Esophagus squamous epithelium (tissue), 5 donors: Measurements from ENCODE around the gene OCA2. TPM values are rescaled to one million over a fixed set of nuclear protein-coding genes. Genes with fewer than 3 reads are reported as not detected.

Experiments used
- DNase-seq: peaks from one replicate; lab custom pipeline; 2025; lab: John Stamatoyannopoulos, UW
- H3K27ac ChIP-seq, 4 donors: fragments of 200-600 bp; sonication (generic); one replicate each; pipeline ENCODE4 v1.5.1; 2016 to 2019; ENCODE audit warnings: mild to moderate bottlenecking in 1 of 4
- H3K27me3 ChIP-seq, 4 donors: fragments of 200-600 bp; sonication (generic); 1 replicate in 3 of 4; 2 replicates in 1 of 4; pipeline versions ENCODE4 v1.5.1 to v1.6.0; 2017 to 2021; ENCODE audit warnings: antibody characterized with exemption in 1 of 4
- H3K36me3 ChIP-seq, 3 donors: fragments of 200-600 bp; sonication (generic); one replicate each; pipeline ENCODE4 v1.5.1; 2016 to 2019
- H3K4me1 ChIP-seq, 3 donors: fragments of 200-600 bp; sonication (generic); one replicate each; pipeline ENCODE4 v1.5.1; 2017 to 2019
- H3K4me3 ChIP-seq, 4 donors: fragments of 200-600 bp; sonication (generic); 1 replicate in 3 of 4; 2 replicates in 1 of 4; pipeline ENCODE4 v1.5.1; 2016 to 2019; ENCODE audit warnings: mild to moderate bottlenecking in 2 of 4, moderate library complexity in 1 of 4
- H3K9me3 ChIP-seq, 3 donors: fragments of 200-600 bp; sonication (generic); one replicate each; pipeline ENCODE4 v1.5.1; 2016 to 2019
- CTCF ChIP-seq, 6 experiments: fragments of 450-650 bp in 4 of 6; fragments of 200-600 bp in 2 of 6; sonication (generic) in 2 of 6; IDR thresholded peaks; one replicate each; pipeline ENCODE4 v1.5.1; 2016 to 2019; ENCODE audit warnings: antibody characterized with exemption in 6 of 6, mild to moderate bottlenecking in 4 of 6, moderate library complexity in 4 of 6
- POLR2A ChIP-seq, 4 donors: fragments of 450-650 bp; IDR thresholded peaks; one replicate each; pipeline ENCODE4 v1.6.1; 2017; ENCODE audit warnings: antibody characterized with exemption in 4 of 4, mild to moderate bottlenecking in 4 of 4, moderate library complexity in 3 of 4
- WGBS, 2 donors: methylation state at CpG; one replicate each; pipeline ENCODE4 v1.1.5; 2018; 5-methylcytosine and 5-hydroxymethylcytosine counted together
- intact Hi-C: fragments of 100-400 bp; cut with DNase I; formaldehyde crosslinking; loops from one replicate; pipeline ENCODE4 v1.15.0; 2022
- total RNA-seq, 4 donors: library from RNA; depleted of rRNA; stranded (reverse); fragments of >200 nt; gene quantifications; one replicate each; pipeline ENCODE4 v1.1.0, GENCODE V29; 2016
- donor health status: DM: yes; HTN: yes; CAD: no.

The OCA2 gene
- total RNA-seq, 4 donors from 2014 or later = 1.7 to 5.5 (median 4.6) TPM

GRCh38 chr15:27873039-27873438 lies 226.1 kb downstream of the OCA2 start:
- intact Hi-C loops = no loop called here
- 86 to 99% methylated on average over 3 to 7 of the region's 7 CpGs for WGBS, 2 donors
- TF ChIP-seq CTCF (IDR thresholded peaks at IDR 0.05) = no peak
- no peak for TF ChIP-seq POLR2A (IDR thresholded peaks at IDR 0.05)

GRCh38 chr15:27872355-27872754 lies 226.8 kb downstream of the OCA2 start:
- 88 to 91% methylated on average over 9 of the region's 9 CpGs for WGBS, 2 donors
- H3K36me3 ChIP-seq = no peaks in the 10 kb centered on the region
- TF ChIP-seq POLR2A (IDR thresholded peaks at IDR 0.05) (no peak), CTCF (IDR thresholded peaks at IDR 0.05) (no peak)

More at GRCh38 chr15:27873039-27873438, 226.1 kb downstream of the OCA2 start:
- no peaks in the 10 kb centered on the region for H3K36me3 ChIP-seq
- H3K27ac ChIP-seq = no peak overlapping the region
- H3K27me3 ChIP-seq = no peaks in the 10 kb centered on the region
- peaks cover 0 to 24% (median 0%) of the 10 kb centered on the region in 3 donors for H3K4me1 ChIP-seq
- H3K9me3 ChIP-seq = no peaks in the 10 kb centered on the region
- H3K4me3 ChIP-seq = no peak overlapping the region
- DNase-seq = no peak

GRCh38 chr15:27871902-27872260 lies 227.2 kb downstream of the OCA2 start:
- no peak overlapping the region for H3K27ac ChIP-seq
- intact Hi-C loops = no loop called here
- H3K4me3 ChIP-seq = no peak overlapping the region
- no peaks in the 10 kb centered on the region for H3K9me3 ChIP-seq
- peaks cover 0 to 24% (median 0%) of the 10 kb centered on the region in 3 donors for H3K4me1 ChIP-seq
- H3K27me3 ChIP-seq = no peaks in the 10 kb centered on the region
- no peak for DNase-seq
- TF ChIP-seq CTCF (IDR thresholded peaks at IDR 0.05) (no peak), POLR2A (IDR thresholded peaks at IDR 0.05) (no peak)
- H3K36me3 ChIP-seq = no peaks in the 10 kb centered on the region
- 71 to 81% methylated on average over 5 of the region's 5 CpGs for WGBS, 2 donors

More at GRCh38 chr15:27872355-27872754, 226.8 kb downstream of the OCA2 start:
- no peak overlapping the region for H3K27ac ChIP-seq
- H3K27me3 ChIP-seq = no peaks in the 10 kb centered on the region
- H3K9me3 ChIP-seq = no peaks in the 10 kb centered on the region
- DNase-seq = no peak
- H3K4me1 ChIP-seq = peaks cover 0 to 24% (median 0%) of the 10 kb centered on the region in 3 donors
- intact Hi-C loops = no loop called here
- H3K4me3 ChIP-seq = no peak overlapping the region

GRCh38 chr15:27871078-27871901 lies 227.8 kb downstream of the OCA2 start:
- TF ChIP-seq POLR2A (IDR thresholded peaks at IDR 0.05) = no peak
- TF ChIP-seq CTCF (IDR thresholded peaks at IDR 0.05) = no peak
- 30 to 81% methylated on average over 1 to 4 of the region's 16 CpGs for WGBS, 2 donors
- no peak overlapping the region for H3K27ac ChIP-seq
- no peaks in the 10 kb centered on the region for H3K27me3 ChIP-seq
- H3K9me3 ChIP-seq = no peaks in the 10 kb centered on the region
- H3K4me3 ChIP-seq = no peak overlapping the region
- intact Hi-C loops = no loop called here
- H3K4me1 ChIP-seq = peaks cover 0 to 24% (median 0%) of the 10 kb centered on the region in 3 donors
- no peaks in the 10 kb centered on the region for H3K36me3 ChIP-seq
- no peak for DNase-seq

DNA sequence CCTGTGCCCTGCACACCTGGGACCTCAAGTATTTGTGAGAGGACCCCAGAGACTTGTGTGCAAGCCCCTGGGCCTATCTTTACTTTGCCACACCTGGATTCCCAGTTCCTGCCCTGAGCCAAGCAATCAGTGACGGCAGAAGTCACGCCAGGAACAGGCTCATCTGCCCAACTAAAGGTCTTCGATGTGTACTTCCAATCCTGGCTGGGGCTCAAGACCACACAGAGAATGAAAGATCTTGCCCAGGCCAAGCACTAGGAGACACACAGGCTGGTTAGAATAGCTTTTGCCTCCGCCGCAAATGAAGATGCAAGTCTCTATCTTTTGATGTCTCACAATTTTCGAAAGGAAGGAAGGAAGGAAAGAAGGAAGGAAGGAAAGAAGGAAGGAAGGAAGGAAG lies 228.8 kb downstream of the OCA2 start:
- Histone ChIP-seq H3K27ac (no peak overlapping the region), H3K9me3 (no peaks in the 10 kb centered on the region), H3K36me3 (no peaks in the 10 kb centered on the region), H3K4me1 (peaks cover 0 to 24% (median 0%) of the 10 kb centered on the region in 3 donors), H3K27me3 (no peaks in the 10 kb centered on the region), H3K4me3 (no peak overlapping the region)
- TF ChIP-seq POLR2A (IDR thresholded peaks at IDR 0.05) = no peak
- no peak for TF ChIP-seq CTCF (IDR thresholded peaks at IDR 0.05)
- intact Hi-C loops = no loop called here
- 37% methylated on average over 3 of the region's 6 CpGs; no CpG with 5 or more reads in 1 of the 2 donors for WGBS, 2 donors
- no peak for DNase-seq
